HEK293 (cell line): ENCODE measurements around the gene XRCC2.

Experiments used
- CTCF ChIA-PET: fragments of 350-600 bp; formaldehyde crosslinking; extraction: SDS; loops from one replicate; lab custom pipeline; 2021; ENCODE audit warnings: antibody characterized with exemption; lab: Yijun Ruan, JAX
- POLR2A ChIA-PET: fragments of 300-600 bp; formaldehyde crosslinking; extraction: SDS; loops from one replicate; lab custom pipeline; 2020; ENCODE audit warnings: antibody characterized with exemption, inconsistent platforms; lab: Yijun Ruan, JAX
- H3K27ac ChIP-seq: fragments of 200-500 bp; sonication (Bioruptor generic); 2 replicates; pipeline ENCODE4 v1.5.1; 2014; ENCODE audit warnings: low read depth, low read length, control low read depth, inconsistent platforms; ENCODE audit errors: extremely low read depth
- H3K36me3 ChIP-seq, 2 experiments: fragments of 200-500 bp in 1 of 2; sonication (Bioruptor generic) in 1 of 2; 1 replicate in 1 of 2; 2 replicates in 1 of 2; pipeline ENCODE4 v1.5.1; 2014 to 2017; ENCODE audit warnings: inconsistent platforms in 2 of 2, low read length in 2 of 2; ENCODE audit not compliant: control insufficient read depth in 2 of 2, insufficient read depth in 1 of 2
- H3K4me1 ChIP-seq: fragments of 200-500 bp; sonication (Bioruptor generic); 2 replicates; pipeline ENCODE4 v1.5.1; 2014; ENCODE audit warnings: mild to moderate bottlenecking, low read length, inconsistent platforms; ENCODE audit not compliant: control insufficient read depth, insufficient read depth
- H3K4me3 ChIP-seq: 2 replicates; pipeline ENCODE4 v1.5.1; 2011; ENCODE audit warnings: low read depth, mild to moderate bottlenecking, control low read depth, low read length, moderate library complexity
- H3K9me3 ChIP-seq: fragments of 200-500 bp; sonication (Bioruptor generic); 2 replicates; pipeline ENCODE4 v1.5.1; 2014; ENCODE audit warnings: low read depth, low read length, inconsistent platforms; ENCODE audit not compliant: control insufficient read depth, insufficient read depth
- ZFP37 ChIP-seq: fragments of 450-650 bp; formaldehyde crosslinking; IDR thresholded peaks from 2 replicates; pipeline ENCODE4 v1.5.1; 2016; ENCODE audit warnings: missing biosample characterization, missing genetic modification characterization
- ZNF302 ChIP-seq: fragments of 450-650 bp; formaldehyde crosslinking; IDR thresholded peaks from 2 replicates; pipeline ENCODE4 v1.5.1; 2016; ENCODE audit warnings: missing biosample characterization, missing genetic modification characterization, low read depth

Gene XRCC2

GRCh38 chr7:152596824-152597223, 79.1 kb downstream of the XRCC2 start:
- no peaks in the 10 kb centered on the region for H3K4me1 ChIP-seq
- H3K9me3 ChIP-seq: no peaks in the 10 kb centered on the region
- H3K27ac ChIP-seq: no peak overlapping the region
- no peaks in the 10 kb centered on the region for H3K36me3 ChIP-seq
- no peak overlapping the region for H3K4me3 ChIP-seq
- CTCF ChIA-PET: no interaction called here
- TF ChIP-seq ZNF302 (tag by site-specific recombination): no peak
- TF ChIP-seq ZFP37 (tag by site-specific recombination): no peak
- POLR2A ChIA-PET: no interaction called here
